HepG2 (cell line): ENCODE data around the gene SFTA2. TPM values are rescaled to one million over a fixed set of nuclear protein-coding genes. Genes with fewer than 3 reads are reported as not detected.
A peak's percentile ranks its signal among the peaks of the same experiment; 100 is the strongest.

Experiments
- ATAC-seq: fragments of 200-7000 bp; cut with Tn5 transposase; 3 replicates; pipeline ENCODE4 v1.9.1; 2020; ENCODE audit warnings: mild to moderate bottlenecking, moderate library complexity
- BruUV-seq: library from RNA; stranded (reverse); fragments of 400-500 nt; replicated peaks from 2 replicates; lab custom pipeline; 2021; lab: Mats Ljungman, UMichigan
- CTCF ChIA-PET: fragments of 300-600 bp; formaldehyde crosslinking; extraction: SDS; loops from one replicate; lab custom pipeline; 2021; ENCODE audit warnings: low total read pairs, inconsistent platforms, low intra/inter-chr PET ratio; lab: Yijun Ruan, JAX
- POLR2A ChIA-PET: fragments of 350-600 bp; sonication (Branson Sonifier 250); formaldehyde crosslinking; loops from one replicate; lab custom pipeline; 2020; ENCODE audit warnings: antibody characterized with exemption, inconsistent platforms; lab: Yijun Ruan, JAX
- DNase-seq: peaks from one replicate; pipeline ENCODE4 v3.0.0-alpha.2; 2015; ENCODE audit warnings: low spot score
- FAIRE-seq: peaks from 3 replicates; lab custom pipeline; 2011; peaks lifted over from hg19 to GRCh38; lab: Jason Lieb, UNC
- H2AFZ ChIP-seq: one replicate; pipeline ENCODE4 v1.6.1; 2011; ENCODE audit warnings: low read length, inconsistent platforms
- H3K27ac ChIP-seq: fragments of 300-600 bp; 3 replicates; pipeline ENCODE4 v1.8.0; 2011; ENCODE audit warnings: mixed run types, mild to moderate bottlenecking, mixed read lengths, low read length, inconsistent platforms; ENCODE audit not compliant: insufficient read depth; ENCODE audit errors: extremely low read length
- H3K27me3 ChIP-seq, 2 experiments: fragments of 200-600 bp in 1 of 2; 2 replicates in 1 of 2; 3 replicates in 1 of 2; pipeline versions ENCODE4 v1.6.0 to v1.8.0; 2011; ENCODE audit warnings: low read length in 2 of 2, mild to moderate bottlenecking in 2 of 2, moderate library complexity in 2 of 2, inconsistent platforms in 1 of 2; ENCODE audit not compliant: insufficient read depth in 2 of 2, control insufficient read depth in 1 of 2
- H3K36me3 ChIP-seq, 2 experiments: fragments of 200-600 bp in 1 of 2; replicated peaks in 1 of 2; 2 replicates in 1 of 2; 3 replicates in 1 of 2; pipeline versions ENCODE4 v1.5.1 to v1.8.0; 2011; ENCODE audit warnings: low read length in 2 of 2, inconsistent platforms in 1 of 2; ENCODE audit not compliant: insufficient read depth in 2 of 2, control insufficient read depth in 1 of 2
- H3K4me1 ChIP-seq: 2 replicates; pipeline ENCODE4 v1.5.1; 2012; ENCODE audit warnings: low read length, inconsistent platforms; ENCODE audit not compliant: insufficient read depth
- H3K4me2 ChIP-seq: 2 replicates; pipeline ENCODE4 v1.6.0; 2011; ENCODE audit warnings: low read depth, low read length, inconsistent platforms
- H3K4me3 ChIP-seq, 3 experiments: fragments of 200-600 bp in 1 of 3; sonication (generic), shearing (Covaris generic) in 1 of 3; replicated peaks in 1 of 3; 2 replicates each; pipeline ENCODE4 v1.5.1; 2011 to 2016; ENCODE audit warnings: low read length in 3 of 3, inconsistent platforms in 2 of 3, low read depth in 2 of 3, mild to moderate bottlenecking in 2 of 3, control low read depth in 1 of 3, mixed read lengths in 1 of 3; ENCODE audit not compliant: insufficient read depth in 1 of 3
- H3K79me2 ChIP-seq: one replicate; pipeline ENCODE4 v1.6.1; 2011; ENCODE audit warnings: low read length, inconsistent platforms; ENCODE audit not compliant: insufficient read depth
- H3K9ac ChIP-seq: 2 replicates; pipeline ENCODE4 v1.6.0; 2011; ENCODE audit warnings: mild to moderate bottlenecking, low read depth, low read length, inconsistent platforms; ENCODE audit not compliant: insufficient read depth
- H3K9me3 ChIP-seq: 2 replicates; pipeline ENCODE4 v1.5.1; 2012; ENCODE audit warnings: mild to moderate bottlenecking, low read length
- H4K20me1 ChIP-seq: 2 replicates; pipeline ENCODE4 v1.6.0; 2011; ENCODE audit warnings: inconsistent platforms, mild to moderate bottlenecking, low read length, moderate library complexity; ENCODE audit not compliant: insufficient read depth
- DNMT1 ChIP-seq: sonication (generic); formaldehyde crosslinking; IDR thresholded peaks from 2 replicates; pipeline ENCODE4 v1.5.1; 2020; ENCODE audit warnings: mild to moderate bottlenecking, missing genetic modification reagents
- HOXA9 ChIP-seq: sonication (generic); formaldehyde crosslinking; IDR thresholded peaks from 2 replicates; pipeline ENCODE4 v1.8.1; 2022; ENCODE audit warnings: missing genetic modification reagents, mild to moderate bottlenecking, moderate library complexity, borderline replicate concordance
- IRF9 ChIP-seq: sonication (generic); formaldehyde crosslinking; IDR thresholded peaks from 2 replicates; pipeline ENCODE4 v1.8.0; 2022; ENCODE audit warnings: missing genetic modification reagents, mild to moderate bottlenecking, borderline replicate concordance
- MTA1 ChIP-seq: sonication (generic); formaldehyde crosslinking; IDR thresholded peaks from 2 replicates; pipeline ENCODE4 v1.4.0; 2020; ENCODE audit warnings: missing genetic modification reagents, mild to moderate bottlenecking, borderline replicate concordance
- SIN3A ChIP-seq: IDR thresholded peaks from 2 replicates; pipeline ENCODE4 v1.6.1; 2011; ENCODE audit warnings: low read depth, mild to moderate bottlenecking, control low read depth, low read length, borderline replicate concordance
- TBX2 ChIP-seq: sonication (generic); formaldehyde crosslinking; IDR thresholded peaks from 2 replicates; pipeline ENCODE4 v1.5.0; 2020; ENCODE audit warnings: missing genetic modification reagents, mild to moderate bottlenecking, borderline replicate concordance
- WIZ ChIP-seq: sonication (generic); formaldehyde crosslinking; IDR thresholded peaks from 2 replicates; pipeline ENCODE4 v1.5.1; 2020; ENCODE audit warnings: mild to moderate bottlenecking, missing genetic modification reagents
- ZNF280B ChIP-seq: sonication (generic); formaldehyde crosslinking; IDR thresholded peaks from 2 replicates; pipeline ENCODE4 v1.5.0; 2020; ENCODE audit warnings: missing genetic modification reagents, mild to moderate bottlenecking, borderline replicate concordance
- ZNF629 ChIP-seq: sonication (generic); formaldehyde crosslinking; conservative IDR thresholded peaks from 2 replicates; pipeline ENCODE4 v1.5.0; 2020; ENCODE audit warnings: missing genetic modification reagents
- ZNF850 ChIP-seq: sonication (generic); formaldehyde crosslinking; conservative IDR thresholded peaks from 2 replicates; pipeline ENCODE4 v1.9.0; 2021; ENCODE audit warnings: mild to moderate bottlenecking, missing genetic modification reagents
- WGBS: methylation state at CpG from one replicate; pipeline ENCODE4 v1.1.6; 2017; ENCODE audit warnings: low lambda C conversion rate; 5-methylcytosine and 5-hydroxymethylcytosine counted together
- in situ Hi-C: cut with HindIII; loops from 2 replicates; pipeline ENCODE4 v1.10.0; 2017; ENCODE audit warnings: low pct_unique_long_range_greater_than_20kb; ENCODE audit not compliant: extremely low pct_ligation_motif_present
- intact Hi-C: fragments of 100-400 bp; cut with micrococcal nuclease; formaldehyde crosslinking; loops from one replicate; pipeline ENCODE4 v1.10.0; 2022; ENCODE audit not compliant: unreplicated experiment
- polyA plus RNA-seq, 8 experiments: library from polyadenylated mRNA; depleted of rRNA in 3 of 8; stranded (reverse) in 7 of 8; unstranded in 1 of 8; fragments of >200 nt; fragmentation: Illumina TruSeq in 4 of 8; extraction: Trizol in 4 of 8; gene quantifications; 2 replicates each; pipeline versions ENCODE4 v1.2.1 to v1.2.3, GENCODE V29; 2011 to 2016; ENCODE audit warnings: low read depth in 4 of 8, missing spikeins in 1 of 8, mixed read lengths in 1 of 8; ENCODE audit not compliant: insufficient read depth in 1 of 8
- total RNA-seq, 5 experiments: library from RNA; depleted of rRNA; stranded (reverse); fragments of >200 nt; fragmentation: Illumina TruSeq; extraction: Trizol; gene quantifications; 2 replicates each; pipeline ENCODE4 v1.2.3, GENCODE V29; 2016; ENCODE audit warnings: low read depth in 1 of 5
- TF ChIP-seq, protein P1 (sequence below): IDR thresholded peaks from 2 replicates; pipeline ENCODE4 v1.6.1; 2016; ENCODE audit warnings: mild to moderate bottlenecking
- TF ChIP-seq, protein P2 (sequence below): sonication (generic); formaldehyde crosslinking; IDR thresholded peaks from 2 replicates; pipeline ENCODE4 v1.8.1; 2023; ENCODE audit warnings: missing genetic modification reagents, mild to moderate bottlenecking, borderline replicate concordance
- TF ChIP-seq, protein P3 (sequence below): conservative IDR thresholded peaks from 2 replicates; pipeline ENCODE4 v1.6.1; 2018; ENCODE audit warnings: missing genetic modification reagents

Gene SFTA2
- total and polyA plus RNA-seq, 2 of the 13 experiments (the other 11 are each of a cell fraction or from before 2014, with no cell fraction given), result not detected

DNA sequence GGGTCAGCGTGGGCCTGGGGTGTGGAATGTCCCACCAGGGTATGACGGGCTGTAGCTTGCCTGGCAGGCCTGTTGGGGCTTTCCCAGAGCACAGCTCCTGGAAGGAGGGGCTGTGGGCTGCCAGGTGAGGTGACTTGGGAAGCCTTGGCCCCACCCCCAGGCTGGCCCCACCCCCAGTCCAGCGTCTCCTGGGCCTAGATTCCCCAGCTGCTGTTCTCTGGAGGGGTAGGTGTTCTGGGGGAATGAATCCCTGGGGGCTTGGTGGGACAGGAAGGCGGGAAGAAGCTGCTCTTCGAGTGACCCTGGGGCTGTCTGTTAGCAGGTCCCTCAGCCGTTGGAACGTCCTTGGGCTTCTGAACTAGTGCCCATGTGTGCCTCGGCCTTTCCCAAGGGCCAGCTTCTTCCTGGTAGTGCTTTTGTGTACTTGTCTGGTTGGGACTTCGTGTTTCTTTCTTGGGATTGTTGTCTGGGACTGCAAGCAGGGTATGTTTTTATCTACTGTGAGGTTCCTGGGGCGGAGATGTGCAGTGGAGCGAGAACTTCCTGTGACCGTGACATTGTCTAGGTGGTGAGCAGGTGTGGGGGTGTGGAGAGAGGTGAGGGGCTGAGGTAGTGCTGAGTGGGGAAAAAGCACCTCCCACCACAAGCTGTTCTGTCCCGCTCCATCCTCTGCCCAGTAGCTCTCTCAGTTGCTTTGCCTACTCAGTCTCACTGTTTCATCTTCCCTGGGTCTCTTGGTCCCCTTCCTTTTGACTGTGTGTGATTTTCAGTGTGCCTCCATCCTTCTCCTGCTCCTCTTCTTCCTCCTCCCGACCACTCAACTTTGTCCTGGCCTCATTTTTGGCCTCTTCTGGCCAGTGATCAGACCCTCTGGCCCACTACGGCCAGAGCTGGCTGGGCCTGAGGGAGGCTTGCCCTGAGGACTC, 48.9 kb downstream of the SFTA2 start (continued):
- TF ChIP-seq IRF9 (CRISPR knock-in tag), result peak; percentile 15; the same call in 1 of the 2 replicates
- no peak for TF ChIP-seq ZNF629 (CRISPR knock-in tag)
- no peak for TF ChIP-seq HOXA9
- no peak for TF ChIP-seq ZNF850
- 0 out of 2 replicates have a peak, but pooled peaks have one; percentile 67 for TF ChIP-seq DNMT1 (CRISPR knock-in tag)
- peak; percentile 25; the same call in 1 of the 2 replicates for TF ChIP-seq SIN3A
- TF ChIP-seq, all 625 proteins: peak for 34

DNA sequence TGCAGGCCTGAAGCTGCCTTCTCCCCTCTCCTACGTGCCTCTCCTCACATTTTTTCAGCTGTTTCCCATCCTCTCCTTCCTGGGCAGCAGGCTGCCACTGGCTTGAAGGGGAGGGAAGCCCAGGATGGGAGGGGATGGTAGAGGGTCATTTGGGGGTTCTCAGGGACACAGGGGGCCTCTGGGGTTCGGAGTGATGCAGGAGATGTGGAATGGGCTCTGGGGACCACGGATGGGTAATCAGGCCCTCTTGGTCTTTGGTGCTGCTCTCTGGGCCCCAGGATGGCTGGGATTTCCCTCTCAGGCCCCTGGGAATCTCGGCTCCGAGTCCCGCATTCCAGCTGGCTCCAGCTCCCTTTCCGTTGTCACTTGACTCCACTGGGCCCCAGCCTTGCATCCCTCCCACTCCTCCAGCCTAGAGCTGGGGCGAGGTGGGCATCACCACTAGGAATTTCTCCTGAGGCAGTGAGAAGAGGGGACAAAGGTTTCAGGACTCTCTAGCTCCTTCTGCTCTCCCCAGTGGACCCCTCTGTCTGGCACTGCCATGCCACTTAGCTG, 49.7 kb downstream of the SFTA2 start:
- no peak overlapping the region for H2AFZ ChIP-seq
- no TSS peak for BruUV-seq
- no peak for FAIRE-seq
- no peaks in the 10 kb centered on the region for H3K9me3 ChIP-seq
- peaks cover 17% of the 10 kb centered on the region for H3K79me2 ChIP-seq
- H3K27ac ChIP-seq, result no peak overlapping the region
- H4K20me1 ChIP-seq, result peaks cover 4% of the 10 kb centered on the region; the same call in 1 of the 2 replicates
- in situ Hi-C loops (no loop called here), intact Hi-C loops (no loop called here)
- peak overlapping the region; percentile 80 to 91 (median 82); a peak in 4 of 6 replicates for H3K4me3 ChIP-seq
- H3K9ac ChIP-seq, result peak overlapping the region; percentile 2; the same call in 1 of the 2 replicates
- no peaks in the 10 kb centered on the region for H3K36me3 ChIP-seq
- ChIA-PET CTCF (interaction anchor here (1.1 kb wide), 1 partner anchor 53 kb away, joined by 3 read pairs; no protein-coding TSS in a partner anchor), POLR2A (interaction anchor here (0.8 to 5.9 kb wide), 18 partner anchors 17 to 264 kb away, joined by 3 to 45 read pairs (median 4); partner anchors contain the start of genes FLOT1, GTF2H4, IER3 and MDC1)
- DNase-seq, result no peak
- 2% methylated on average over 7 of the region's 8 CpGs for WGBS
- H3K27me3 ChIP-seq, result peaks cover 6 to 34% of the 10 kb centered on the region in 2 experiments
- no peak for ATAC-seq
- peak overlapping the region; percentile 90 for H3K4me2 ChIP-seq
- peaks cover 69% of the 10 kb centered on the region for H3K4me1 ChIP-seq
- TF ChIP-seq ZNF280B (CRISPR knock-in tag), result 0 out of 2 replicates have a peak, but pooled peaks have one; percentile 45
- TF ChIP-seq, protein P1, sequence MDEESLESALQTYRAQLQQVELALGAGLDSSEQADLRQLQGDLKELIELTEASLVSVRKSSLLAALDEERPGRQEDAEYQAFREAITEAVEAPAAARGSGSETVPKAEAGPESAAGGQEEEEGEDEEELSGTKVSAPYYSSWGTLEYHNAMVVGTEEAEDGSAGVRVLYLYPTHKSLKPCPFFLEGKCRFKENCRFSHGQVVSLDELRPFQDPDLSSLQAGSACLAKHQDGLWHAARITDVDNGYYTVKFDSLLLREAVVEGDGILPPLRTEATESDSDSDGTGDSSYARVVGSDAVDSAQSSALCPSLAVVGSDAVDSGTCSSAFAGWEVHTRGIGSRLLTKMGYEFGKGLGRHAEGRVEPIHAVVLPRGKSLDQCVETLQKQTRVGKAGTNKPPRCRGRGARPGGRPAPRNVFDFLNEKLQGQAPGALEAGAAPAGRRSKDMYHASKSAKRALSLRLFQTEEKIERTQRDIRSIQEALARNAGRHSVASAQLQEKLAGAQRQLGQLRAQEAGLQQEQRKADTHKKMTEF (CRISPR knock-in tag), result 0 out of 2 replicates have a peak, but pooled peaks have one; percentile 23
- TF ChIP-seq, protein P2, sequence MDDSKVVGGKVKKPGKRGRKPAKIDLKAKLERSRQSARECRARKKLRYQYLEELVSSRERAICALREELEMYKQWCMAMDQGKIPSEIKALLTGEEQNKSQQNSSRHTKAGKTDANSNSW, result no peak
- no peak for TF ChIP-seq WIZ (CRISPR knock-in tag)
- TF ChIP-seq TBX2, result 0 out of 2 replicates have a peak, but pooled peaks have one; percentile 9
- TF ChIP-seq, protein P3, sequence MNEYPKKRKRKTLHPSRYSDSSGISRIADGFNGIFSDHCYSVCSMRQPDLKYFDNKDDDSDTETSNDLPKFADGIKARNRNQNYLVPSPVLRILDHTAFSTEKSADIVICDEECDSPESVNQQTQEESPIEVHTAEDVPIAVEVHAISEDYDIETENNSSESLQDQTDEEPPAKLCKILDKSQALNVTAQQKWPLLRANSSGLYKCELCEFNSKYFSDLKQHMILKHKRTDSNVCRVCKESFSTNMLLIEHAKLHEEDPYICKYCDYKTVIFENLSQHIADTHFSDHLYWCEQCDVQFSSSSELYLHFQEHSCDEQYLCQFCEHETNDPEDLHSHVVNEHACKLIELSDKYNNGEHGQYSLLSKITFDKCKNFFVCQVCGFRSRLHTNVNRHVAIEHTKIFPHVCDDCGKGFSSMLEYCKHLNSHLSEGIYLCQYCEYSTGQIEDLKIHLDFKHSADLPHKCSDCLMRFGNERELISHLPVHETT (CRISPR knock-in tag), result 0 out of 2 replicates have a peak, but pooled peaks have one; percentile 37
- peak; percentile 47; the same call in 1 of the 2 replicates for TF ChIP-seq MTA1
